Body of pancreas (tissue), 4 donors: ENCODE results near the gene CCNT2.
"Not testable (repeated sequence)": the region's sequence is repeated elsewhere in the genome, so short reads cannot be mapped to it uniquely, and the experiment has no call there.

Experiments used
- CTCF ChIP-seq, 7 experiments: fragments of 450-650 bp in 4 of 7; fragments of 200-600 bp in 3 of 7; sonication (generic) in 3 of 7; IDR thresholded peaks; one replicate each; pipeline ENCODE4 v1.5.1; 2016 to 2019; ENCODE audit warnings: antibody characterized with exemption in 7 of 7
- POLR2A ChIP-seq, 3 donors: fragments of 450-650 bp; IDR thresholded peaks; one replicate each; pipeline ENCODE4 v1.6.1; 2016; ENCODE audit warnings: antibody characterized with exemption in 3 of 3, mild to moderate bottlenecking in 2 of 3

- not testable (repeated sequence) for TF ChIP-seq POLR2A, CTCF (IDR thresholded peaks at IDR 0.05)
These were observed 58.5 kb downstream of the CCNT2 start for GRCh38 chr2:134977104-134977503.
